GM03348 (cell line): ENCODE data around the gene E2F4.
A peak's percentile ranks its signal among the peaks of the same experiment; 100 is the strongest.

Experiments
- DNase-seq: peaks from one replicate; pipeline ENCODE4 v3.0.0; 2012; ENCODE audit warnings: low spot score

Gene E2F4

GRCh38 chr16:67190448-67191399, 1.2 kb upstream of the E2F4 start:
- no peak for DNase-seq

- no peak for DNase-seq
These were observed 452 bp upstream of the E2F4 start for GRCh38 chr16:67191411-67191994.

DNA sequence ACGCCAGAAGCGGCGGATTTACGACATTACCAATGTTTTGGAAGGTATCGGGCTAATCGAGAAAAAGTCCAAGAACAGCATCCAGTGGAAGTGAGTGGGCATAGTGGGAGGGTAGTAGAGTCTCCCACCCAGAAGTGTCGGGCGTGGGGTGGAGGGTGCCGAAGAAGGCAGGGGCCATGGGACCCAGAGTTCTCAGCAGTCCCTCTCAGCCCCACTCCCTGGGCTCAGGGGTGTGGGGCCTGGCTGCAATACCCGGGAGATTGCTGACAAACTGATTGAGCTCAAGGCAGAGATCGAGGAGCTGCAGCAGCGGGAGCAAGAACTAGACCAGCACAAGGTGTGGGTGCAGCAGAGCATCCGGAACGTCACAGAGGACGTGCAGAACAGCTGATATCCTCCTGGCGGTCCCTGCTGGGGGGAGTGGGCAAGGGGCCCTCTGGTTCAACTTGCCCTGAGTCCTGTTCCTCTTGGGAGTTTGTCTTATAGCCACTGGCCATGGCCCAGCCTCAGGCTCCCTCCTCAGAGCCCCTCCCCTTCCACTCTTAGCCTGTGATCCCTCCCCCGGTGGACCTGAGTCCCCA, 916 bp downstream of the E2F4 start:
- DNase-seq: no peak

- DNase-seq: no peak
These were observed 1.6 kb downstream of the E2F4 start for GRCh38 chr16:67193536-67193935.

- DNase-seq: no peak
These were observed 2.3 kb downstream of the E2F4 start for GRCh38 chr16:67194260-67194659.

DNA sequence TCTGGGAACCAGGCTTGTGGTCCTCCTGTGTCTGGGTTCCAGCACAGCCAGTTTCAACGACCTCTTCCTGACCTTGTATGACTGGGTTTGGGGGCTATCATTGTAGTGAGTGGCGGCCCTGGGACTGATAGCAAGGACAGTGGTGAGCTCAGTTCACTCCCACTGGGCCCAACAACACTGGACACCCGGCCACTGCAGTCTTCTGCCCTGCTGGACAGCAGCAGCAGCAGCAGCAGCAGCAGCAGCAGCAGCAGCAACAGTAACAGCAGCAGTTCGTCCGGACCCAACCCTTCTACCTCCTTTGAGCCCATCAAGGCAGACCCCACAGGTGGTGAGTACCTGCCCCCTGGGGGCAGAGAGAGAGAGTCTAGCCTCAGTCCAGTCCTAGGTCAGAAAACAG, 3.7 kb downstream of the E2F4 start:
- DNase-seq: no peak

DNA sequence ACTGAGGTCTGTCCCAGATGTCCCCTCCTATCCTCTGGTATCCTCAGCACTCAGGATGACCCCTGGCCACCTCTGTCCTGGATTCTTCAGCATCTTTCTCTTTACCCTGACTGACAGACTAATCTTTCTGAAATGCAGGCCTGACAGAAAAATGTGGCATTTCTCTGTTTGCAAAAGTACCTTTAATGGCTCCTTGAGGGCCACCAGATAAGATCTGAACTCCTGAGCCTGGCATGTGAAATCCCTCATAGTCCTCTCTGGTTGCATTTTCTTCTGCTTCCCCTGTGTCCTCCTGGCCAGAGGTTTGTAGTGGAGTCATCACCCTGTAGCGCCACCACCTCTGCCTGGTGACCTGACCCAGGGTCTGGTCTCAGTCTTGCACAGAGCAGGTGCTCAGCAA, 4.9 kb downstream of the E2F4 start:
- no peak for DNase-seq

GRCh38 chr16:67197704-67198103, 5.7 kb downstream of the E2F4 start:
- DNase-seq: no peak

DNA sequence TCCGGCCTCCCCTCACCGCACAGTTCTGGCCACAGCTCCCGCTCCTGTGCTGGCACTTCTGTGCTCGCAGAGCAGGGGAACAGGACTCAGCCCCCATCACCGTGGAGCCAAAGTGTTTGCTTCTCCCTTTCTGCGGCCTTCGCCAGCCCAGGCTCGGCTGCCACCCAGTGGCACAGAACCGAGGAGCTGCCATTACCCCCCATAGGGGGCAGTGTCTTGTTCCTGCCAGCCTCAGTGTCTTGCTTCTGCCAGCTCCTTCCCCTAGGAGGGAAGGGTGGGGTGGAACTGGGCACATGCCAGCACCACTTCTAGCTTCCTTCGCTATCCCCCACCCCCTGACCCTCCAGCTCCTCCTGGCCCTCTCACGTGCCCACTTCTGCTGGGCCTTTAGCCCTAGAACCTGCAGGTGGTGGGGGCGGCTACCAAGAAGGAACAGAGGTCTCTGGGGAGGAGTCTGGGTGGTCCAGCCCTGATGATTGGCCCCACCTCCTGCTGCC, 6.3 kb downstream of the E2F4 start:
- peak; percentile 75 for DNase-seq

GRCh38 chr16:67199011-67199807, 7.3 kb downstream of the E2F4 start, which contains the start of gene ELMO3:
TSS of gene ELMO3 (plus strand) at chr16:67199131. CDS start at chr16:67199327, 196 bp downstream.
- DNase-seq: peak; percentile 39

- no peak for DNase-seq
These were observed 7.8 kb downstream of the E2F4 start for GRCh38 chr16:67199808-67200198.

- no peak for DNase-seq
These were observed 8.5 kb downstream of the E2F4 start for GRCh38 chr16:67200491-67200890.

DNA sequence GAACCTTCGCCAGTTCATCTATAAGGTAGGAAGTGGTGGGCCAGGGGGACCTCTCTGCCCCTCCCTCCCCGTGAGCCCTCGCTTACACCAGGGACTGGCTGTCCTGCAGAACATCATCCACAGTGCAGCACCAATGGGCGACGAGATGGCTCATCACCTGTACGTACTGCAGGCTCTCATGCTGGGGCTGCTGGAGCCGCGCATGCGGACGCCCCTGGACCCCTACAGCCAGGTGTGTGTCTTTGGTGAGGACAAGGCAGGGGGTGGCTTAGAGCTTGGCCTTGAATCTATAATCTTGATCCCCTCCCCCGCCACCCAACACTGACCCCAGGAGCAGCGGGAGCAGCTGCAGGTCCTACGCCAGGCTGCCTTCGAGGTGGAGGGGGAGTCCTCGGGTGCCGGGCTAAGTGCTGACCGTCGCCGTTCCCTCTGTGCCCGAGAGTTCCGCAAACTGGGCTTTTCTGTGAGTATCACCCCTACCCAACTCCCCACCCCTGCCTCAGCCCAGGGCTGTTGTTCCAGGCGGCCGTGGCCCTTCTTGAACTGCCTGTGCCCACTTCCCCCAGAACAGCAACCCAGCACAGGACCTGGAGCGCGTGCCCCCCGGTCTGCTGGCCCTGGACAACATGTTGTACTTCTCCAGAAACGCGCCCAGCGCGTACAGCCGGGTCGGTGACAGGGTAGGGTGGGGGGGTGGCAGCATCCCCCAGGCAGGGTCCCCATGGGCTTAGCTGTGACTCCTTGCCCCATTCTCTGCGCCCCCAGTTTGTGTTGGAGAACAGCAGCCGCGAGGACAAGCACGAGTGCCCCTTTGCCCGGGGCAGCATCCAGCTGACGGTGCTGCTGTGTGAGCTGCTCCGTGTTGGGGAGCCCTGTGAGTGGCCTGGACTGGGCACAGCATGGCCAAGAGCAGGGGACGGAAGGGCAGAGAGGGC, 9.7 kb downstream of the E2F4 start:
- DNase-seq: no peak

DNA sequence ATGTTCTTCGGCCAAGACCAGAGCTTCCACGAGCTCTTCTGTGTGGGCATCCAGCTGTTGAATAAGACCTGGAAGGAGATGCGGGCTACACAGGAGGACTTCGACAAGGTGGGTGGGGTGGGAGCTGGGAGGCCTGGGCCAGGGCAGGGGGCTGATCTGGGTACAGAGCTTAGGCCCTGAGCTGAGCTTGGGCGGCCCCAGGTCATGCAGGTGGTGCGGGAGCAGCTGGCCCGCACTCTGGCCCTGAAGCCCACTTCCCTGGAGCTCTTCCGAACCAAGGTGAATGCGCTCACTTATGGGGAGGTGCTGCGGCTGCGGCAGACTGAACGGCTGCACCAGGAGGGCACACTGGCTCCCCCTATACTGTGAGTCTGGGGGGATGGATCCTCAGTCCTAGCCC, 10.5 kb downstream of the E2F4 start:
- no peak for DNase-seq

- no peak for DNase-seq
These were observed 11.1 kb downstream of the E2F4 start for GRCh38 chr16:67202956-67203493.

DNA sequence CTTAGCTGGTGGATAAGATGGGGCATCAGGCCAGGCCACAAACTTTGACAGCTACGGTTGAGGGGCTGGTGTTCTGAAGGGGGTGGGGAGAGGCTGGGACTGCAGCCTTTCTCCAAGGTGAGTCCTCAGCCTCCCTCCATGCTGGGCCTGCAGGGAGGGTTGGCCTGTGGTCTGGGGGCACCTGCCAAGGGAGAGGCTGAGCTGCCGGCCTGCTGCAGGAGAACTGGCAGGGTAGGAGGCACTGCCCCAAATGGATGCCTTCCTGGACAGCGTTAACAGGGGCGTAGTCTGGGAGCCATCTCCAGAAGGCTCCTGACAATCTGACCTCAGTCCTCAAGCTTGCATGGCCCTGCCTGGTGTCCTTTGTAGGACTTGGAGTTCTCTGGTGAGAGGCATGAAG, 12.1 kb downstream of the E2F4 start:
- no peak for DNase-seq

GRCh38 chr16:67206129-67206837, 14.3 kb downstream of the E2F4 start:
- DNase-seq: no peak

- DNase-seq: no peak
These were observed 14.9 kb downstream of the E2F4 start for GRCh38 chr16:67206838-67207248.

GRCh38 chr16:67207249-67208091, 15.5 kb downstream of the E2F4 start:
- DNase-seq: peak; percentile 40
